Uterus (tissue), 4 donors: ENCODE data around the gene SRGAP1. TPM values are rescaled to one million over a fixed set of nuclear protein-coding genes. Genes with fewer than 3 reads are reported as not detected.

Experiments
- DNase-seq, 2 donors: peaks; one replicate each; pipeline ENCODE4 v3.0.0-alpha.2; 2019 to 2020
- H3K27ac ChIP-seq, 2 donors: fragments of 200-600 bp; sonication (generic); 1 replicate in 1 of 2; 2 replicates in 1 of 2; pipeline ENCODE4 v1.5.1; 2016 to 2018
- H3K27me3 ChIP-seq, 2 donors: fragments of 200-600 bp; sonication (generic); one replicate each; pipeline ENCODE4 v1.5.1; 2018 to 2019; ENCODE audit warnings: control low read depth in 1 of 2
- H3K36me3 ChIP-seq, 2 donors: fragments of 200-600 bp; sonication (generic); one replicate each; pipeline ENCODE4 v1.5.1; 2019; ENCODE audit warnings: control low read depth in 1 of 2
- H3K4me1 ChIP-seq, 2 donors: fragments of 200-600 bp; sonication (generic); one replicate each; pipeline ENCODE4 v1.5.1; 2018 to 2019; ENCODE audit warnings: control low read depth in 1 of 2
- H3K4me3 ChIP-seq, 2 donors: fragments of 200-600 bp; sonication (generic); 1 replicate in 1 of 2; 2 replicates in 1 of 2; pipeline ENCODE4 v1.5.1; 2018 to 2019; ENCODE audit warnings: mild to moderate bottlenecking in 1 of 2
- H3K9me3 ChIP-seq, 2 donors: fragments of 200-600 bp; sonication (generic); one replicate each; pipeline ENCODE4 v1.5.1; 2019; ENCODE audit warnings: control low read depth in 1 of 2
- POLR2A ChIP-seq, 2 donors: fragments of 450-650 bp; IDR thresholded peaks; one replicate each; pipeline ENCODE4 v1.6.1; 2016; ENCODE audit warnings: antibody characterized with exemption in 2 of 2, mild to moderate bottlenecking in 1 of 2, moderate library complexity in 1 of 2
- intact Hi-C: fragments of 100-400 bp; cut with DNase I; formaldehyde crosslinking; loops from one replicate; pipeline ENCODE4 v1.15.1; 2023; ENCODE audit warnings: low total_unique reads
- total RNA-seq, 4 donors: library from RNA; depleted of rRNA in 3 of 4; stranded (reverse); fragments of >200 nt in 3 of 4; gene quantifications; one replicate each; pipeline versions ENCODE4 v1.1.0 to v1.2.4, GENCODE V29; 2014 to 2023
- TF ChIP-seq, protein P1 (sequence below), 4 experiments: fragments of 200-600 bp in 2 of 4; fragments of 450-650 bp in 2 of 4; sonication (generic) in 2 of 4; IDR thresholded peaks; one replicate each; pipeline ENCODE4 v1.5.1; 2016 to 2019; ENCODE audit warnings: antibody characterized with exemption in 4 of 4, mild to moderate bottlenecking in 2 of 4, moderate library complexity in 1 of 4
- donor health status: DM: yes; HTN: yes; CAD: no.

Gene SRGAP1
- total RNA-seq, 4 donors from 2014 or later, result 10.0 to 23.0 (median 14.8) TPM

DNA sequence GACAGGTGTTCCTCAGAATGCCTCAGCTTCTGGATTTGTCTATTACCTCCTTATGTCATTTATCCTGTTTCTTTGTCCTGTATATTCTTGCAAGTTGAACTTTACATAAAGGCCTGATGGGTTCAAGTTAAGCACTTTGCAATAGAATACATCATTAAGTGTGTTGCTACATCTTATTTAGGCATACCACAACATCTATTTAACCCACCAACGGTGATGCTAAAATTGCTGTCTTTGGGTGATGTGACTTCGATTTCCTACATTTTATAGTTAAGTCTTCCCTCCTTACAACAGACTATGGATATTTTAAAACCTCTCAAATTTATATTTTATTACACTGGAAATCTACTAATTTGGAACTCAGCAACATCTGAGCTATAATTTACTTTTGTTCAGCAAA, 206.6 kb downstream of the SRGAP1 start:
- Histone ChIP-seq H3K4me1 (no peaks in the 10 kb centered on the region), H3K36me3 (no peaks in the 10 kb centered on the region), H3K4me3 (no peak overlapping the region), H3K9me3 (no peaks in the 10 kb centered on the region), H3K27me3 (no peaks in the 10 kb centered on the region), H3K27ac (no peak overlapping the region)
- no peak for DNase-seq
- intact Hi-C loops, result no loop called here
- no peak for TF ChIP-seq POLR2A (IDR thresholded peaks at IDR 0.05)

DNA sequence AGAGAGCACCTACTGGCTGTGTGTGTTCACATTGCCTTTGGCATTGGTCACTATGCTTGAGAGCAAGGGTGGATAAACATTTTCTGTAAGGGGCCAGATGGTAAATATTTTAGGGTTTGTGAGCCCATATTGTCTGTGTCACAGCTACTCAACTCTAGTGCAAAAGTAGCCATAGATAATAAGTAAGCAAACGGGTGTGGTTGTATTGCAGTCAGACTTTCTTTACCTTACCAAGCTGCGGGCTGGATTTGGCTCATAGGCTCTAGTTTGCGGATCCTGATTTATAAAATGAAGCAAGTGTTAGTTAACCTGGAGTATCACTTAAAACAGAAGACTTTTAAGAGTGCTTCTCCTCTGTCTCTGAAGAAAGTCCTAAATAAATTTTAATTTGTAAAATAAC, 208.6 kb downstream of the SRGAP1 start:
- TF ChIP-seq POLR2A (IDR thresholded peaks at IDR 0.05), result no peak
- TF ChIP-seq, protein P1, sequence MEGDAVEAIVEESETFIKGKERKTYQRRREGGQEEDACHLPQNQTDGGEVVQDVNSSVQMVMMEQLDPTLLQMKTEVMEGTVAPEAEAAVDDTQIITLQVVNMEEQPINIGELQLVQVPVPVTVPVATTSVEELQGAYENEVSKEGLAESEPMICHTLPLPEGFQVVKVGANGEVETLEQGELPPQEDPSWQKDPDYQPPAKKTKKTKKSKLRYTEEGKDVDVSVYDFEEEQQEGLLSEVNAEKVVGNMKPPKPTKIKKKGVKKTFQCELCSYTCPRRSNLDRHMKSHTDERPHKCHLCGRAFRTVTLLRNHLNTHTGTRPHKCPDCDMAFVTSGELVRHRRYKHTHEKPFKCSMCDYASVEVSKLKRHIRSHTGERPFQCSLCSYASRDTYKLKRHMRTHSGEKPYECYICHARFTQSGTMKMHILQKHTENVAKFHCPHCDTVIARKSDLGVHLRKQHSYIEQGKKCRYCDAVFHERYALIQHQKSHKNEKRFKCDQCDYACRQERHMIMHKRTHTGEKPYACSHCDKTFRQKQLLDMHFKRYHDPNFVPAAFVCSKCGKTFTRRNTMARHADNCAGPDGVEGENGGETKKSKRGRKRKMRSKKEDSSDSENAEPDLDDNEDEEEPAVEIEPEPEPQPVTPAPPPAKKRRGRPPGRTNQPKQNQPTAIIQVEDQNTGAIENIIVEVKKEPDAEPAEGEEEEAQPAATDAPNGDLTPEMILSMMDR (IDR thresholded peaks at IDR 0.05), result no peak
- Histone ChIP-seq H3K27ac (no peak overlapping the region), H3K4me1 (no peaks in the 10 kb centered on the region), H3K36me3 (no peaks in the 10 kb centered on the region), H3K4me3 (no peak overlapping the region), H3K27me3 (no peaks in the 10 kb centered on the region), H3K9me3 (no peaks in the 10 kb centered on the region)
- no peak for DNase-seq
- intact Hi-C loops, result no loop called here

DNA sequence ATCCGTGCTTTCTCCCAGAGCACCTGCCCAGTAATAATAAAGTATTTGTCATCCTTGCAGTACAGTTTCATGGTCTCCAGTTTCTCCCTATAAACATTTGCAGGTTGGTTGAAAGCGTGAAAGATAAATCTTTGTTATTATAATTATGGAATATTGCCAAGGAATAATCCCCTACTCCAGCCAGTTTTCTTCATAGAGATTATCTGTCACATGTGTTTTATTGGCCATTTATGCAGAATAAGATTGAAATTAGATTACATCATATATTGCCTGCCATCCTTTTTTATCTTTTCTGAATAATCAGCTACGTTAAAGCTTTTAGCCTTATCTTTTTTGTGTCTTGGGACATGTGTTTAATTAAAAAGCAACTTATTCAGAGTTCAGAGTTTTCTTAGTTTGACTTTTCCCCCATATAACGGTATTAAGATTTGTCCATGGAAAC, 209.6 kb downstream of the SRGAP1 start:
- Histone ChIP-seq H3K36me3 (no peaks in the 10 kb centered on the region), H3K4me1 (no peaks in the 10 kb centered on the region), H3K27me3 (no peaks in the 10 kb centered on the region), H3K9me3 (no peaks in the 10 kb centered on the region), H3K27ac (no peak overlapping the region), H3K4me3 (no peak overlapping the region)
- intact Hi-C loops, result no loop called here
- DNase-seq, result no peak
- TF ChIP-seq, protein P1 (IDR thresholded peaks at IDR 0.05), result no peak
- no peak for TF ChIP-seq POLR2A (IDR thresholded peaks at IDR 0.05)

DNA sequence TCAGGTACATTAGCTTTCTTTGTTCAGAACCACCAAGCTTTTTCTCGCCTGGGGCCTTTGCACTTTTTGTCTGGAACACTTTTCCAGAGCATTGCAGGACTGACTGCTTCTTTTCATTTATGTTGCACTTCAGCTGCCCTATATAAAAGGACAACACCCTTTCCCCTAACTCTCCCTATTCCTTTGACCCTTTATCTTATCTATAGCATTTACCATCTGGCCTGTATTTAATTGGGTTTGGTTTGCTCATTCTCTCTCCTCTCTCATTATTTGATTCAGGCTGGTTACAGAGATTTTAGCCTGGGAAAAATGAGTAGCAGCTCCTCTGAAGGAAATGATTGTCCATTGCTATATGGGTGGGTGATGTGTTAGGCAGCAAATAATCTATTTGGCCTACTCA, 212.2 kb downstream of the SRGAP1 start:
- H3K27me3 ChIP-seq, result no peaks in the 10 kb centered on the region
- TF ChIP-seq, protein P1 (IDR thresholded peaks at IDR 0.05), result no peak
- no peak for TF ChIP-seq POLR2A (IDR thresholded peaks at IDR 0.05)
- intact Hi-C loops, result no loop called here
- no peak for DNase-seq
- H3K4me1 ChIP-seq, result no peaks in the 10 kb centered on the region
- H3K4me3 ChIP-seq, result no peak overlapping the region
- H3K9me3 ChIP-seq, result no peaks in the 10 kb centered on the region
- no peaks in the 10 kb centered on the region for H3K36me3 ChIP-seq
- no peak overlapping the region for H3K27ac ChIP-seq

DNA sequence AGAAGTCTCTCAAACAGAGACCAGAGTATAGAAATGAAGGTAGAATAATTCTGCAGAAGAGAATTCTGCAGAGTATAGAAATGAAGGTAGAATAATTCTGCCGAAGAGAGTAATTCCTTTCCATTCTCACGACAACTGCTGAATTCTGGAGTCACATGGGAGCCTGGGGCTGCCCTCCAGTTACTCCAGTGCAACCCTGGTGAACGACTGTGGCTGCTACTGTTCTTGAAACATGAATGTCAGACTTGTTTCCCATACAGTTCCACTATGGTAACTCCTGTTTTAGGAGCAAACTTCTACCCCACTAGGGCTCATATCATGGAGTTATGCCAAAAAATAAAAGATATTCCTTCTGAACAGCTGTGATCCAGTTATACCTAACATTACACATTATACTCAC, 213.2 kb downstream of the SRGAP1 start:
- H3K27me3 ChIP-seq, result no peaks in the 10 kb centered on the region
- H3K4me1 ChIP-seq, result no peaks in the 10 kb centered on the region
- intact Hi-C loops, result no loop called here
- no peak overlapping the region for H3K4me3 ChIP-seq
- no peak overlapping the region for H3K27ac ChIP-seq
- TF ChIP-seq POLR2A (IDR thresholded peaks at IDR 0.05), result no peak
- no peaks in the 10 kb centered on the region for H3K36me3 ChIP-seq
- no peak for DNase-seq
- H3K9me3 ChIP-seq, result no peaks in the 10 kb centered on the region

DNA sequence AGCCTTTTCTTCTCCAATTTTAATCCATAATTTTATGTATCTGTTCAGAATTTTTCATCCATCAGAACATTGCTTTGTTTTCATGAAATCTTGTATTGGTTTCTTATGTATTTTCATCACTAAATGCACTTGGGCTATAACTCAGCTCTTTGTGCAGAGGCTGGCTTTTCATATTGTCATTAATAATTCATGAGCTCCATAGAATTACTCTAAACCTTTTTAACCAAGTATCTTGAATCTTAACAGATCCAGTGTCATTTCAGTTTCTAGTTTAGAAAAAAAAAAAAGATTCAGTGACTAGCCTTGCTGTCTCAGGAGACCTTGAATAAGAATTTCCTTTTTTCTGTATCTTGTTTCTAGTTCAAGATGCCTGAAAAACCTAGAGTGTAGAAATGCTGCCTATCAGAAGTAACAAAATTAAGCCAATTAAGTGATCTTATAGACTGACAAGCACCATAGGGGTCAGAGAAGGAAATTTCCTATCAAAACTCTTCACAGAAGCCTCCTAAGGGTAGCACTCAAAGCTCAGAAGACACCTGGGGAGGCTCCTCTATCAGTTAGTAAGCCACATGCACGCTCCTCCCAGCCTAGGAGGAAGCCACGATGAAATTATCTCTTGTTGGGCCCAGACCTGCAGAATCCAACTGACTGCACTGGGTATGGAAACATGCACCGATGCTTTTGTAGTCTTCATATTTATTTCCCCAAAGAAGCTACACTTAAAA, 214.2 kb downstream of the SRGAP1 start:
- TF ChIP-seq, protein P1 (IDR thresholded peaks at IDR 0.05), result no peak
- no peak for TF ChIP-seq POLR2A (IDR thresholded peaks at IDR 0.05)
- no peak overlapping the region for H3K27ac ChIP-seq
- H3K27me3 ChIP-seq, result no peaks in the 10 kb centered on the region
- no peak for DNase-seq
- H3K4me1 ChIP-seq, result no peaks in the 10 kb centered on the region
- intact Hi-C loops, result no loop called here
- H3K4me3 ChIP-seq, result no peak overlapping the region
- no peaks in the 10 kb centered on the region for H3K9me3 ChIP-seq
- no peaks in the 10 kb centered on the region for H3K36me3 ChIP-seq
